ENCODE data around the gene AGFG2.
"Not testable (repeated sequence)": the region's sequence is repeated elsewhere in the genome, so short reads cannot be mapped to it uniquely, and the experiment has no call there.

Gene AGFG2

DNA sequence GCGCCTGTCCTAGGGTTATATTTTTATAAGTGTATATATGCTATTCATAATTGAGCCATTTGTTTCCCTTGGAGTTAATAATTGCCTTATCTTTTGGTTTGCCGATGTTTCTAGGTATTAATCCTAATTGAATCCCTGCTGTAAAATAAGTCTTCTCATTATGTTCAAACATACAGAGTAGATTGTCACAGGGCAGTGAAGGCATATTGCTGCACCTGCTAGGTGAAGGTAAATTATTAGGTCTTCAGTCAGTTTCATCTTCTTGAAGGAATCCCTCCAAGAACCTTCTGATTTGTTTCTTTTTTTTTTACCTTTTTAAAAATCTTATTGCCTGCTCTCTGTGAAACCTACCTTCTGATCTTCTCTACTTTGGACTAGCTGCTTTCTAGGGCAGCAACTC, 17.9 kb upstream of the AGFG2 start:
- no peak for DNase-seq

DNA sequence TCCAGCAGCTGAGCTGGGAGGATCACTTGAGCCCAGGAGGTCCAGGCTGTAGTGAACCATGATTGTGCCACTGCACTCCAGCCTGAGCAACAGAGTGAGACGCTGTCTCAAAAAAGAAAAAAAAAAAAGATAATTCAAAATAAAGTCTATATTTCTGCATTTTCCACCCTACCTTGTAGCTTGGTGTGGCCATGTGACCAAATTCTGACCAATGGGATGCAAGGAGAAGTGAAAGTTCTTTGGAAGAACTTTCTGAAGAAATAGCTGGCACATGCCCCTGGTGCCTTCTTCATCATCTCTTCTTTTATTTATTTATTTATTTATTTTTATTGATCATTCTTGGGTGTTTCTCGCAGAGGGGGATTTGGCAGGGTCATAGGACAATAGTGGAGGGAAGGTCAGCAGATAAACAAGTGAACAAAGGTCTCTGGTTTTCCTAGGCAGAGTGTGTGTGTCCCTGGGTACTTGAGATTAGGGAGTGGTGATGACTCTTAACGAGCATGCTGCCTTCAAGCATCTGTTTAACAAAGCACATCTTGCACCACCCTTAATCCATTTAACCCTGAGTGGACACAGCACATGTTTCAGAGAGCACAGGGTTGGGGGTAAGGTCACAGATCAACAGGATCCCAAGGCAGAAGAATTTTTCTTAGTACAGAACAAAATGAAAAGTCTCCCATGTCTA, 17.0 kb upstream of the AGFG2 start:
- DNase-seq: peak; percentile 21 to 51

GRCh38 chr7:100523192-100523591, 15.8 kb upstream of the AGFG2 start:
- not testable (repeated sequence) for DNase-seq

DNA sequence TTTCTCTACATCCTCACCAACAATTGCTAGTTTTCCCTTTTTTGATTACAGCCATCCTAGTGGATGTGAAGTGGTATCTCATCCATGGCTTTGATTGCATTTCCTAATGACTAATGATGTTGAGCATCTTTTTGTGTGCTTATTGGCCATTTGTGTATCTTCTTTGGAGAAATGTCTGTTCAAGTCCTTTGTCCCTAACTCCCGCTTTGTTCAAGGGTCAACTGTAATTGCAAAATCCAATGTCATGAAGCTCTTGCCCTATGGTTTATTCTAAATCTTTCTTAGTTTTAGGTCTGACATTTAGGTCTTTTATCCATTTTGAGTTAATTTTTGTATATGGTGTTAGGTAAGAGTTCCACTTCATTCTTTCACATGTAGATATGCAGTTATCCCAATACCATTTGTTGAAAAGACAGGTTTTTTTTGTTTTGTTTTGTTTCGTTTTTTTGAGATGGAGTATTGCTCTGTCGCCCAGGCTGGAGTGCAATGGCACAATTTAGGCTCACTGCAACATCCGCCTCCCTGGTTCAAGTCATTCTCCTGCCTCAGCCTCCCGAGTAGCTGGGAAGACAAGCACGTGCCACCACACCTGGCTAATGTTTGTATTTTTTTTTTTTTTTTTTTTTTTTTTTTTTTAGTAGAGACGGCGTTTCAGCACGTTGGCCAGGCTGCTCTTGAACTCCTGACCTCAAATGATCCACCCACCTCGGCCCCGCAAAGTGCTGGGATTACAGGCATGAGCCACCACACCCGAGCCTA, 10.7 kb upstream of the AGFG2 start:
- DNase-seq: not testable (repeated sequence)

DNA sequence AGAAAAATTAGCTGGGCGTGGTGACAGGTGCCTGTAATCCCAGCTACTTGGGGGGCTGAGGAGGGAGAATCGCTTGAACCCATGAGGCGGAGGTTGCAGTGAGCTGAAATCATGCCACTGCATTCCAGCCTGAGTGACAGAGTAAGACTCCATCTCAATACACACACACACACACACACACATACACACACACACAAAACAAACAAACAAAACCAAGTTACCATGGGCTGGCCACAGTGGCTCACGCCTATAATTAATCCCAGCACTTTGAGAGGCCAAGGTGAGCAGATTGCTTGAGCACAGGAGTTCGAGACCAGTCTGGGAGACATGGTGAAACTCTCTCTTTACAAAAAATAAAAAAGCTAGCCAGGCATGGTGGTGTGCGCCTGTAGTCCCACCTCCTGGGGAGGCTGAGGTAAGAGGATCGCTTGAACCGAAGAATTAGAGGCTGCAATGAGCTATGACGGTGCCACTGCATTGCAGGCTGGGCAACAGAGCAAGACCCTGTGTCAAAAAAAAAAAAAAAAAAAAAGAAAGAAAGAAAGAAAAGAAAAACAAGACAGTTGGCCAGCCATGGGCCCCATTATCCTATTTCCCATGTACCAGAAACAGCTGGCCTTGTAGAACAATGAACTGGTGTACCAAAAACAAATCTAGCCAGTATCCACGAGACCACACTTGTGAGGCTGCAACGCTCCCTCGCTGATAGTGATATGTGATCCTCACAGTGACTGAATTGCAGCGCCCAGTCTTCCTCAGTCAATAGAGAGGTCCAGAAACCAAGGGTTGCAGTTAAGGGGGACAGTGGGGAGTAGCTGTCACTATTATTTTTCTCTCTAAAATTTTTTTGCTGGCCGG, 6.6 kb upstream of the AGFG2 start:
- no peak for DNase-seq

DNA sequence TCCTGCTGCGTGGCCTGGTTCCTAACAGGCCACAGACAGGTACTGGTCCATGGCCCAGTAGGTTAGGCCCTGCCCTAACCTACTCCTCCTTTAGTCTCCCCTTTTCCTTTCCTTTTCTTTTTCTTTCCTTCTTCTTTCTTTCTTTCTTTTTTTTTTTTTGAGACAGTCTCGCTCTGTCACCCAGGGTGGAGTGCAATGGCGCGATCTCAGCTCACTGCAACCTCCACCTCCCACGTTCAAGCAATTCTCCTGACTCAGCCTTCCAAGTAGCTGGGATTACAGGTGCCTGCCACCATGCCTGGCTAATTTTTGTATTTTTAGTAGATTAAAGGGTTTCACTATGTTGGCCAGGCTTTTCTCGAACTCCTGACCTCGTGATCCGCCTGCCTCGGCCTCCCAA, 3.0 kb upstream of the AGFG2 start:
- DNase-seq: not testable (repeated sequence)

GRCh38 chr7:100536695-100537094, 2.3 kb upstream of the AGFG2 start:
- not testable (repeated sequence) for DNase-seq

DNA sequence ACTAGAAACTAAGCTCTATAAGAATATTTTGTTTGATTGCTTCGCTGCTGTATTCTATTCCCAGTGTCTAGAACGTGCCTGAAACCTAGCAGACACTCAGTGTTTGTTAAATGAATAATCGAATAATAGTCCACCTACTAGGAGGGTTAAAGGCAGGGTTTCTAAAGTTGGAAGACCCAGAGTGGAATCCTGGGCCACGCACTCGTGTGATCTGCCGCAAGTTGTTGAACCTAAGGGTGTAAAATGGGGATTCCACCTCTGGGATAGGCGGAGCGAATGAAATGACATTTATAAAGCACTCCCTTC, 702 bp upstream of the AGFG2 start:
- no peak for DNase-seq

DNA sequence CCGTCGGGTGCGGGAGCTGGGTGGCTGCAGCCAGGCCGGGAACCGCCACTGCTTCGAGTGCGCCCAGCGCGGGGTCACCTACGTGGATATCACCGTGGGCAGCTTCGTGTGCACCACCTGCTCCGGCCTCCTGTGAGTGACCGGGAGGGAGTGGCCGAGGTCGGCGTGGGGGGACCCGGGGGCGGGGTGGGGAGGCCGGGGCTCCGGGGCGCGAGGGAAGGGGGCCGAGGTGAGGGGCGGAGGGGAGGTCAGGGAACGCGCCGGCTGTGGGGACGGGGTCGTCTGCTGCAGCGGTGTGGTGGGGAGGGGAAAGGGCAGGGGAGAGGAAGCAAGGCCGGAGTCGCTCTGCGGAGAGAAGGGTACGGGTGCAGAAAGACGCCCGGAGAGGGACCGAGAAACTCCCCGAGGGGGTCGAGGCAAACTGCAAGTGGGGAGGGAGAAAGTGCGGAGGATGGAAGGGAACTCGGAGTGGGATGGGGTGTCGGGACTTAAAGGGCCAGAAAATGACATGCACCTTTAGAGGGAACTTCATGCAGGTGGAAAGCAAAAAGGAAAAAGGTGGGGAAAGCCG, 518 bp downstream of the AGFG2 start:
- no peak for DNase-seq

GRCh38 chr7:100540073-100540723, 1.2 kb downstream of the AGFG2 start:
- DNase-seq: peak in 1 of 2 donors; percentile 18

GRCh38 chr7:100541309-100541708, 2.3 kb downstream of the AGFG2 start:
- not testable (repeated sequence) for DNase-seq

- no peak for DNase-seq
Measured at GRCh38 chr7:100543586-100543985, 4.6 kb downstream of the AGFG2 start.

- no peak for DNase-seq
Measured at GRCh38 chr7:100544386-100544785, 5.4 kb downstream of the AGFG2 start.

DNA sequence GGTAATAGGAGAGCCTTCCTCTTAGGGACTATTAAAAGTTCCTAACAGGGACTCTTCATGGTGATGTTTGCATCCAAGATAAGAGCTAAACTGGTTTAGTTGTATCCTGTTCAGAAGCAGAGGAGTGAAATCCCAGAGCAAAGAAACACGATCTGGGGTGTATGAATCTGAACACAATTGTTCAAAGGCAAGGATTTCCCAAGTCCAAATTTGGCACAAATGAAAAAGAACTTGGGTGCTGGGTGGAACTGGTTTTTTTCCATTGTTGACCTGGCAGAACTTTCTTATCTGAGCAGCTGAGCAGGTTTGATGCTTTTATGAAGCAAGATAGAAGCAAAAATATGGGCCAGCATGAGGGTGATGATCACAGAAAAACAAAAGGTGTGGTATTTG, 6.0 kb downstream of the AGFG2 start:
- DNase-seq: no peak

DNA sequence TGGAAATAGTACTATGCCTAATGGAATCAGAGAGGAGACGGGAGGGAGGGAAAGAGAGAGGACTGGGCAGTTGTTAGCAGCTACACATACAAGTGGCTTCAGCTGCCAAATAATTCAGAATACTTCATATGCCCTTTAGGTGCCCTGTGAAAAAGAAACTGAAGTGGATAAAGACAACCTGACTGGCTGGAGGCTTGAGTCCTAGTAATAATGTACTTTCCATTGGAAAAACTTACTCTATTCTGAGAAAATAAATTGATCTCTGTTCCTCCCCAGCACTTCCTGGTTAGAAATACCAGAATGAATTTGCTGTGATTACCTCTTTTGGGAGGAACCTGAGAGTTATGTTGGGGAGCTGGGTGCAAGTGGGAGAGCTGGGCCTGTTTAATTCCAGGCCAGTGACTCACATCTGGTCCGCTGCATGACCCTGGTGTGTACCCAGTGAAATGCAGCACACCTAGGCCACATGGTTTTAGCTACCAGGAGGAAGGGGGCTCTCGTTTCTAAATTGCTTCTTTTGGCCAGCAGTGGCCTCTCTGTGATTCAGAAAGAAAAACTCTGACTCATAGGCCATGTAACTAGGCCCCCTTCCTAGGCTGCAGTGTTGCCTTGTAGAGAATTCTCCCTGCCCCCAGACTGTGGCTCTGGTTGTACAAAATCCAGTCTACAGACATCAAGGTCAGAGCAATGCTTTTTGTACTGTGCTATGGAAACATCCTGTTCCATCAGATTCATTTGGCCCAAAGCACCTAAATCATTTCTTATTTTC, 6.5 kb downstream of the AGFG2 start:
- peak; percentile 17 to 39 for DNase-seq

DNA sequence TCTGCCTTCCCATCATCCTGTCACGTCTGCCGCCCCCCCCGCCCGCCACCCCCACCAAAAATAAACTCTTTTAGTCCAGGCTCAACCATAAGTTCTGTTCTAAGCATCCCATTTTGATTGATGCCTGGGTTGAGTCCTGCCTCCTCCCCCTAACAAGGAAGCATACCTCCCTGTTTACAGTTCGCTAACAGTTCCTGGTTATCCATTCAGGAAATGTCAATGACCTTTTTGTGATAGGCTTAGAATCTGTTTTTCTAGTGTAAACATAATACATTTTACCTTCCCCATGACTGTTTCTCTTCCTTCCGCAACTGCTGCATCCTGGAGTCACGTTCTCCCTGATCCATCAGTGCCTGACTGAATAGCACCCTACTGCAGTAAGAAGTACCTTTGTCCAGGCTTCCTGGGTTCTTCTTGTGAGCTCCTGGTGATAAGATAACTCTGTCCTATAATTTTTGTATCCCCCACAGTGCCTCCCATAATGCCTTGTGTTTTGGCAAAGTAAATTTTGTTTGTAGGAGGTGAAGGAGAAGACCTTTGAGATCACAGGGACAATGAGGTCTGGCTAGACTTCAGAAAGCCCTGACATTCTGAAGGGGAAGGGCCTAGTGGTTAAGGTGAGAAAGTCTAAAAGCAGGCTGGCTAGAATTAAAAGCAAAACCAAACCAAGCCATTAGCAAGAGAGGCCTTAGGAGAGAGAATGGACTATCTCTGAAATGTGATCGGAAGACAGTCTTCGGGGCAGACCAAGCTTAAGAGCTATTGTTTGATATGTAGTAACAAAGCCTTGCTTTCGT, 7.3 kb downstream of the AGFG2 start:
- DNase-seq: peak in 1 of 2 donors; percentile 74

DNA sequence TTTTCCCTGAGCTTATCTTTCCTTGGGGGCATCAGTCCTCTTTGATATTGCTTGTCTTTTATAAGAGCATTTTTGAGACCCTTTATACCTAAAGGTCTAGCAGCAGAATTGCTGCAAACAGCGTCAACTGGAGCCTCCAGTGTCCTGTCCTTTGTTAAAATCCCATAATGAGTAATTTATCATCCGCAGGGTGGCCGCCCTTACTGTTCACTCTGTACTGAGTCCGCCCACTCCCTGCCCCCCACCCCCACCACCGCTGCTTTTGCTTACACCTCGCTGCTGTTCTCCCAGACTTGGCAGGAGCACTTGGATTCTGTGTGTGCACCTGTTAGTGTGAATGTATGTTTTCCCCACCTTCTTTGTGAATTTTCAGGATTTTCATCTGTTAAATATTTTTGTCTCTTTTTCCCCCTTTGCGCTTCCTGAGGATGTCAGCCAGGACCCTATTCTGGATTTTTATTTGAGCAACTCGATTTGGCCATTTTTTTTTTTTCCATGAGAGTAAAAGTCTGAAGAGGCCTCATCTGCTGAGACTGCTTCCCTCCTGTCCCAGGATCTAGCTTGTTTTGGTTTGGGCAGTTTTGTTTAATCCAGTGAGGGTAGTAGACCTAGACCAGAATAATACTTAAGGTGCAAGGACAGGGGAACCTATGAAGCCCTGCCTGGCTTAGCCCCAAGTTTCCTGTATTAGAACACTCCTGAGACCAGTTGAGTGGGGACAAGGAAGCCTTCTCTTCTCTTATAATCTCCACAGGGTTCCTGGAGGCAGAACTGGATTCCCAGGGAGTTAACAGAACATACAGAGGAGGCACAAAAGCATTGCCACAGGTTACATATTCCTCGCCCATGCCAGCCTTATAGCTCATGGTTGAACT, 8.2 kb downstream of the AGFG2 start:
- no peak for DNase-seq

GRCh38 chr7:100547872-100548271, 8.9 kb downstream of the AGFG2 start:
- peak in 1 of 2 donors; percentile 15 for DNase-seq

- not testable (repeated sequence) for DNase-seq
Measured at GRCh38 chr7:100548446-100548845, 9.4 kb downstream of the AGFG2 start.

GRCh38 chr7:100552532-100552931, 13.5 kb downstream of the AGFG2 start:
- no peak for DNase-seq

All from CD4-positive, alpha-beta T cell treated with Interleukin-4 for 1 hour (primary cell).